BE2C (cell line): ENCODE results near the gene COL18A1.

Experiments used
- DNase-seq: peaks from one replicate; pipeline ENCODE4 v3.0.0-alpha.2; 2020
- H3K27me3 ChIP-seq: fragments of 250-450 bp; sonication (Bioruptor Pico); 2 replicates; pipeline ENCODE4 v1.5.1; 2020; ENCODE audit warnings: mild to moderate bottlenecking
- H3K36me3 ChIP-seq: fragments of 250-450 bp; sonication (Bioruptor Pico); 2 replicates; pipeline ENCODE4 v1.5.1; 2020; ENCODE audit warnings: mild to moderate bottlenecking
- H3K4me1 ChIP-seq: fragments of 250-450 bp; sonication (Bioruptor Pico); 2 replicates; pipeline ENCODE4 v1.5.1; 2020
- H3K4me3 ChIP-seq: 2 replicates; pipeline ENCODE4 v1.5.1; 2011; ENCODE audit warnings: low read depth, low read length
- H3K9me3 ChIP-seq: fragments of 250-450 bp; sonication (Bioruptor Pico); 2 replicates; pipeline ENCODE4 v1.5.1; 2020
- TF ChIP-seq, protein P1 (sequence below): IDR thresholded peaks from 2 replicates; pipeline ENCODE4 v1.5.1; 2012; ENCODE audit warnings: mild to moderate bottlenecking, low read depth, low read length

Gene COL18A1

DNA sequence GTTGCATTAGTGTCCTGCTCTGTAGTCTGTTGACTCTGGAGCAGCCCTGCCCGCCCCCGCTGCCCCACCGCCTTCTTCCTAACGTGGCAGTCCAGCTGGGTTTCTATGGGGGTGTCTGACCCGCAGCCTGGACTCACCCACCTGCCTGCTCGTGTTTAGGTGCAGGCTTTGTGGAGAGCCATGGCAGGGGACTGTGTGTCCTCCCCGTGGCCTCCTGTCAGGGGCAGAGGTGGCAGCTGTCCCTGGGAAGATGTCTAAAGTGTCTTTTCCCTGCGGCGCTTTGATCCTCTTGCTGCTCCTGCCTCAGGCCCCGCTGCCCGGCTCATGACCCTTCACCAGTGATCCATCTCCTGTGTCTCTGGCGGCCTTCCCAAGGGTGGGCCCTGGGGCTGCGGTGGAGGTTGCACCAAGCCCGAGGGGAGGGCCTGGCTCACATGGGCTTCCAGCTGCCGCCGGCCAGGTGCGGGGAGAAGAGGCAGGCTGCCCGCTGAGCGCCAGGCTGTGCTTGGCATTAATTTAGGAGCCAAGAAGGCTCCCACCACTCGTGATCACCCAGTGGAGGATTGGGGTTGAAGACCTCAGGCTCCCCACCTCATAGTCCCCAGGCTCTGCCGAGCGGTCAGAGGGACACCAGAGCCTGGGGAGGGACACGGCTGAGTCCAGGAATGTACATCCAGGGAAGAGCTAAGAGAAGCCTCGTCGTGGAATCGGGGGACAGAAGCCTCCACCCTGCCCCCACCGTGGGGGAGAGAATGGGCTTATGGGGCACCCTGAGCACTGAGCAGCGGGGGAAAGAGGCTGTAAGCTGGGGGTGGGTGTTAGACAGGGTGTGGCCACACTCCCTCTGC lies 44.1 kb downstream of the COL18A1 start:
- no peaks in the 10 kb centered on the region for H3K4me1 ChIP-seq
- H3K36me3 ChIP-seq, result no peaks in the 10 kb centered on the region

DNA sequence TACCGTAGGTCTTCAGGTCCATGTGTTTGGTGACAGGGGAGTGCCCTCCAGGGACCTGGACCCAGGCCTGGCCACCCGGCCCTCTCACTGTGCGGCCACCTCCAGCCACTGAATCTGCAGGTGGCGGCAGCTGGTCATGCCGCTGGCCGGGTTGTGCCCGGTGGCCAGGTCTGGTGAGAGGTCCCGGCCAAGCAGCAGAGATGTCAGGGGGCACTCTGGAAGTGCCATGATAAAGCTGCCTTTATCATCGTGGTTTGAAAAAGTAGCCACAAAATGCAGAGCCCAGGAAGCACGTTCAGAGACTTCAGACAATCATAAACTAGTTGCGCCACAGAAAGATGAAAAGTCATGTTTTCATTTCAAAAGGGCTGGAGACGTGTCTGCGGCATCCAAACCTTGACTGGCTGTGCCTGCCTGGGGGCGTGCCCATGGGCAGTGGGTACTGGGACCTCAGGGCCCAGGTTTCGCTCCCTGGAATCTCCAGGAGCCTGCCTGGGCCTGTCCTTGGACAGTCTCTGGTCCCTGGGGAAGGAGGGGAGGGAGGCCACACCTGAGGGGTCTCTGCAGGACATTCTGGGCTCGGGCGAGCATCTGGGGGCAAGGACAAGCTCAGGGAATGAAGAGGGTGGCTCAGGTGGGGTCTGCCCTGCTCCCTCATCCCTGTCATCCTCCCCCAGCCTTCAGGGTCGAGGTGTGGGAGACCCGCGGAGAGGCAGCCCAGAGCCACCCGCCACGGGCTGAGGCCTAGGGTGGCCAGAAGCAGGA lies 44.9 kb downstream of the COL18A1 start:
- Histone ChIP-seq H3K4me1 (no peaks in the 10 kb centered on the region), H3K9me3 (peaks cover 7% of the 10 kb centered on the region), H3K4me3 (no peak overlapping the region), H3K27me3 (peaks cover 9% of the 10 kb centered on the region; the same call in 1 of the 2 replicates), H3K36me3 (no peaks in the 10 kb centered on the region)
- TF ChIP-seq, protein P1, sequence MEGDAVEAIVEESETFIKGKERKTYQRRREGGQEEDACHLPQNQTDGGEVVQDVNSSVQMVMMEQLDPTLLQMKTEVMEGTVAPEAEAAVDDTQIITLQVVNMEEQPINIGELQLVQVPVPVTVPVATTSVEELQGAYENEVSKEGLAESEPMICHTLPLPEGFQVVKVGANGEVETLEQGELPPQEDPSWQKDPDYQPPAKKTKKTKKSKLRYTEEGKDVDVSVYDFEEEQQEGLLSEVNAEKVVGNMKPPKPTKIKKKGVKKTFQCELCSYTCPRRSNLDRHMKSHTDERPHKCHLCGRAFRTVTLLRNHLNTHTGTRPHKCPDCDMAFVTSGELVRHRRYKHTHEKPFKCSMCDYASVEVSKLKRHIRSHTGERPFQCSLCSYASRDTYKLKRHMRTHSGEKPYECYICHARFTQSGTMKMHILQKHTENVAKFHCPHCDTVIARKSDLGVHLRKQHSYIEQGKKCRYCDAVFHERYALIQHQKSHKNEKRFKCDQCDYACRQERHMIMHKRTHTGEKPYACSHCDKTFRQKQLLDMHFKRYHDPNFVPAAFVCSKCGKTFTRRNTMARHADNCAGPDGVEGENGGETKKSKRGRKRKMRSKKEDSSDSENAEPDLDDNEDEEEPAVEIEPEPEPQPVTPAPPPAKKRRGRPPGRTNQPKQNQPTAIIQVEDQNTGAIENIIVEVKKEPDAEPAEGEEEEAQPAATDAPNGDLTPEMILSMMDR, result no peak
- no peak for DNase-seq

More for the DNA sequence above, 44.1 kb downstream of the COL18A1 start:
- no peak for DNase-seq
- Histone ChIP-seq H3K27me3 (peaks cover 5% of the 10 kb centered on the region; the same call in 1 of the 2 replicates), H3K4me3 (no peak overlapping the region), H3K9me3 (peaks cover 7% of the 10 kb centered on the region)
- TF ChIP-seq, protein P1, result no peak

GRCh38 chr21:45450423-45451090 lies 45.6 kb downstream of the COL18A1 start:
- TF ChIP-seq, protein P1, result no peak
- H3K4me1 ChIP-seq, result no peaks in the 10 kb centered on the region
- peaks cover 3% of the 10 kb centered on the region for H3K9me3 ChIP-seq
- H3K4me3 ChIP-seq, result no peak overlapping the region
- H3K27me3 ChIP-seq, result peaks cover 10% of the 10 kb centered on the region; the same call in 1 of the 2 replicates
- no peaks in the 10 kb centered on the region for H3K36me3 ChIP-seq
- no peak for DNase-seq

GRCh38 chr21:45451091-45451740 lies 46.3 kb downstream of the COL18A1 start:
- peaks cover under 1% of the 10 kb centered on the region for H3K9me3 ChIP-seq
- TF ChIP-seq, protein P1, result no peak
- H3K4me1 ChIP-seq, result no peaks in the 10 kb centered on the region
- no peaks in the 10 kb centered on the region for H3K36me3 ChIP-seq
- peaks cover 15% of the 10 kb centered on the region; the same call in 1 of the 2 replicates for H3K27me3 ChIP-seq
- no peak overlapping the region for H3K4me3 ChIP-seq
- DNase-seq, result no peak

DNA sequence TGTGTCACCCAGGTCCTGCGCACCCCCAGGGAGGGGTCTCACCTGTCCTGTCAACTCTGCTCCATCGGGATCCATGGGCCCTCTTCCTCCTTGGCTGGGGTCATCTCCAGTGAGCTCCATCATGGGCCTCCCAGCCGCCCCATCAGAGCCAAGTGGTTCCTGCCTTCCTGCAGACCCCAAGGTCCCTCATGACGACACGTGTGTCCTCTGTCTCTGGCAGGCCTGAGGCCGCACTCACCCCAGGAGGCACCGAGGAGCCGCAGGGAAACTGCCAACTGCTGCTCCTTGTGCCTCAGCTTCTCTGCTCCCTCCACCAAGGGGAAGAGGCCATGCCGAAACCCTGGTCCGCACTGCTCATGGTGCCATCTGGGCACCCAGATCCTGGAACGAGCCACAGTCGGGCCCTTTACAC lies 46.8 kb downstream of the COL18A1 start:
- Histone ChIP-seq H3K27me3 (peaks cover 17% of the 10 kb centered on the region; the same call in 1 of the 2 replicates), H3K36me3 (no peaks in the 10 kb centered on the region), H3K9me3 (no peaks in the 10 kb centered on the region; the same call in 1 of the 2 replicates), H3K4me1 (no peaks in the 10 kb centered on the region), H3K4me3 (no peak overlapping the region)
- TF ChIP-seq, protein P1, result no peak
- no peak for DNase-seq
